Panc1 (cell line): ENCODE data around the gene GPR42. TPM values are rescaled to one million over a fixed set of nuclear protein-coding genes. Genes with fewer than 3 reads are reported as not detected.
A peak's percentile ranks its signal among the peaks of the same experiment; 100 is the strongest.

ENCODE experiments used
- ATAC-seq: fragments of 200-7000 bp; cut with Tn5 transposase; 2 replicates; pipeline ENCODE4 v1.9.1; 2020; ENCODE audit warnings: mild to moderate bottlenecking, moderate library complexity
- BruUV-seq: library from RNA; stranded (reverse); fragments of 400-500 nt; replicated peaks from 2 replicates; lab custom pipeline; 2021; lab: Mats Ljungman, UMichigan
- CTCF ChIA-PET: fragments of 300-600 bp; sonication (Branson Sonifier 250); formaldehyde crosslinking; loops from one replicate; lab custom pipeline; 2022; ENCODE audit warnings: antibody characterized with exemption; lab: Charles Lee
- POLR2A ChIA-PET: fragments of 300-600 bp; sonication (Branson Sonifier 250); formaldehyde crosslinking; loops from one replicate; lab custom pipeline; 2022; ENCODE audit warnings: antibody characterized with exemption; lab: Charles Lee
- DNase-seq: peaks from one replicate; pipeline ENCODE4 v3.0.0-alpha.2; 2010; ENCODE audit warnings: low read depth, low spot score
- H3K27ac ChIP-seq: 2 replicates; pipeline ENCODE4 v1.5.1; 2011; ENCODE audit warnings: mild to moderate bottlenecking, low read length, inconsistent platforms
- H3K27me3 ChIP-seq: fragments of 200-500 bp; sonication (Bioruptor generic); 2 replicates; pipeline ENCODE4 v1.6.0; 2014; ENCODE audit warnings: low read length, inconsistent platforms; ENCODE audit not compliant: control insufficient read depth, insufficient read depth
- H3K36me3 ChIP-seq: fragments of 200-500 bp; sonication (Bioruptor generic); 2 replicates; pipeline ENCODE4 v1.5.1; 2014; ENCODE audit warnings: inconsistent platforms, mild to moderate bottlenecking, low read length, moderate library complexity; ENCODE audit not compliant: control insufficient read depth, insufficient read depth
- H3K4me1 ChIP-seq: 2 replicates; pipeline ENCODE4 v1.5.1; 2011; ENCODE audit warnings: inconsistent platforms, mild to moderate bottlenecking, low read length, moderate library complexity; ENCODE audit not compliant: control insufficient read depth, insufficient read depth
- H3K4me3 ChIP-seq, 2 experiments: 2 replicates each; pipeline ENCODE4 v1.5.1; 2011 to 2012; ENCODE audit warnings: low read depth in 2 of 2, low read length in 2 of 2, mild to moderate bottlenecking in 2 of 2, inconsistent platforms in 1 of 2, moderate library complexity in 1 of 2
- H3K9me3 ChIP-seq: fragments of 200-500 bp; sonication (Bioruptor generic); 2 replicates; pipeline ENCODE4 v1.5.1; 2014; ENCODE audit warnings: low read depth, mild to moderate bottlenecking, inconsistent platforms, low read length, moderate library complexity; ENCODE audit not compliant: control insufficient read depth, insufficient read depth
- CTCF ChIP-seq: fragments of 450-650 bp; IDR thresholded peaks from 2 replicates; pipeline ENCODE4 v1.5.1; 2017; ENCODE audit warnings: mild to moderate bottlenecking
- POLR2AphosphoS5 ChIP-seq: IDR thresholded peaks from 2 replicates; pipeline ENCODE4 v1.6.1; 2012; ENCODE audit warnings: mild to moderate bottlenecking, low read depth, low read length, moderate library complexity
- REST ChIP-seq, 2 experiments: IDR thresholded peaks; 2 replicates each; pipeline ENCODE4 v1.6.1; 2011 to 2012; ENCODE audit warnings: low read depth in 2 of 2, control low read depth in 1 of 2, low read length in 1 of 2, mild to moderate bottlenecking in 1 of 2, moderate library complexity in 1 of 2; ENCODE audit not compliant: insufficient read depth in 1 of 2
- SIN3A ChIP-seq: IDR thresholded peaks from 2 replicates; pipeline ENCODE4 v1.6.1; 2012; ENCODE audit warnings: low read depth, mild to moderate bottlenecking, low read length, moderate library complexity, borderline replicate concordance; ENCODE audit not compliant: insufficient read depth
- TCF7L2 ChIP-seq: IDR thresholded peaks from 2 replicates; pipeline ENCODE4 v1.6.1; 2011; ENCODE audit warnings: mild to moderate bottlenecking, low read depth, low read length, inconsistent platforms
- in situ Hi-C: cut with HindIII; loops from 2 replicates; pipeline ENCODE4 v1.10.0; 2016; ENCODE audit warnings: low sequenced_read_pairs, low pct_unique_long_range_greater_than_20kb
- intact Hi-C: fragments of 100-400 bp; cut with micrococcal nuclease; formaldehyde crosslinking; loops from one replicate; pipeline ENCODE4 v1.10.0; 2022; ENCODE audit not compliant: unreplicated experiment
- total RNA-seq: library from RNA; stranded (reverse); gene quantifications from one replicate; pipeline ENCODE4 v1.2.1, GENCODE V29; 2021; ENCODE audit not compliant: unreplicated experiment

Gene GPR42
- total RNA-seq, 1 experiment from 2014 or later: not detected

- DNase-seq: no peak
- TF ChIP-seq REST (IDR thresholded peaks at IDR 0.05; ENCODE audit: insufficient read depth in 1 of 2, low read depth in 2 of 2, low read length in 1 of 2): no peak
- TF ChIP-seq POLR2AphosphoS5: no peak
- no peak for TF ChIP-seq TCF7L2
- TF ChIP-seq CTCF: no peak
- no peak for TF ChIP-seq SIN3A
- H3K4me1 ChIP-seq: no peaks in the 10 kb centered on the region; the same call in 1 of the 2 replicates
- ChIA-PET CTCF (no interaction called here), POLR2A (no interaction called here)
- in situ Hi-C loops (no loop called here), intact Hi-C loops (no loop called here)
- no peaks in the 10 kb centered on the region for H3K9me3 ChIP-seq
- no peak for ATAC-seq
- H3K27ac ChIP-seq: no peak overlapping the region
- H3K4me3 ChIP-seq: no peak overlapping the region
- no peaks in the 10 kb centered on the region for H3K27me3 ChIP-seq
- no TSS peak for BruUV-seq
- no peaks in the 10 kb centered on the region for H3K36me3 ChIP-seq
These were observed 48.9 kb upstream of the GPR42 start for GRCh38 chr19:35322014-35322413.

- ATAC-seq (peak; percentile 75), DNase-seq (no peak)
- Histone ChIP-seq H3K36me3 (no peaks in the 10 kb centered on the region), H3K27me3 (no peaks in the 10 kb centered on the region), H3K4me1 (no peaks in the 10 kb centered on the region), H3K27ac (no peak overlapping the region), H3K4me3 (no peak overlapping the region), H3K9me3 (no peaks in the 10 kb centered on the region)
- in situ Hi-C loops (no loop called here), intact Hi-C loops (no loop called here)
- POLR2A ChIA-PET: no interaction called here
- CTCF ChIA-PET: no interaction called here
- no TSS peak for BruUV-seq
- TF ChIP-seq SIN3A (no peak), CTCF (no peak), TCF7L2 (no peak), POLR2AphosphoS5 (no peak), REST (IDR thresholded peaks at IDR 0.05; ENCODE audit: insufficient read depth in 1 of 2, low read depth in 2 of 2, low read length in 1 of 2) (no peak)
These were observed 43.2 kb upstream of the GPR42 start for GRCh38 chr19:35327642-35328041.
